Dermis microvascular lymphatic vessel endothelial cell (primary cell): ENCODE data around the gene SLC6A13. TPM values are rescaled to one million over a fixed set of nuclear protein-coding genes. Genes with fewer than 3 reads are reported as not detected.
A peak's percentile ranks its signal among the peaks of the same experiment; 100 is the strongest.

Source experiments
- DNase-seq, 2 donors: peaks; one replicate each; pipeline versions ENCODE4 v3.0.0 to v3.0.0-alpha.2; 2010; ENCODE audit warnings: low read depth in 2 of 2
- total RNA-seq: library from RNA; depleted of rRNA; stranded (reverse); fragments of >200 nt; gene quantifications from 2 replicates; pipeline ENCODE4 v1.2.1, GENCODE V29; 2014

Gene SLC6A13
- total RNA-seq, 1 donor from 2014 or later: 0.13 TPM

DNA sequence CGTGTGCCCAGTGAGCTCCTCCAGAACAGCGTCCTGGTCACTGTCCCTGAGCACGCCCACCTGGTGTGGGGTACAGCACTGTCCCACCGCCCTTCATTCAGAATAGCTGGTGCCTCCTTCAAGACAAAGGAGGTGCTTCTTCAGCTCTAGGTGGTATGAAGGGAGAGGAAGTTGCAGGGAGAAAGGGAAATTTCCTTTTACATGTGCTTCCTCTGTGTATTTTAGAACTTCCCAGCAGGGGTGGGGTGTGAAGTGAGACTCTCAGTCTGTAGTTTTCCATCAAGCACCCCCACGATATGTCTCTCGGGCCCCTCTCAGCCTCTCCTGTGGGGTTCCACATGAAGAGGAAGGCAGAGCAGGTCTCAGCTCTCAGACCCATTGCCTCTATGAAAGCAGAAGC lies 47.5 kb downstream of the SLC6A13 start:
- DNase-seq: no peak

DNA sequence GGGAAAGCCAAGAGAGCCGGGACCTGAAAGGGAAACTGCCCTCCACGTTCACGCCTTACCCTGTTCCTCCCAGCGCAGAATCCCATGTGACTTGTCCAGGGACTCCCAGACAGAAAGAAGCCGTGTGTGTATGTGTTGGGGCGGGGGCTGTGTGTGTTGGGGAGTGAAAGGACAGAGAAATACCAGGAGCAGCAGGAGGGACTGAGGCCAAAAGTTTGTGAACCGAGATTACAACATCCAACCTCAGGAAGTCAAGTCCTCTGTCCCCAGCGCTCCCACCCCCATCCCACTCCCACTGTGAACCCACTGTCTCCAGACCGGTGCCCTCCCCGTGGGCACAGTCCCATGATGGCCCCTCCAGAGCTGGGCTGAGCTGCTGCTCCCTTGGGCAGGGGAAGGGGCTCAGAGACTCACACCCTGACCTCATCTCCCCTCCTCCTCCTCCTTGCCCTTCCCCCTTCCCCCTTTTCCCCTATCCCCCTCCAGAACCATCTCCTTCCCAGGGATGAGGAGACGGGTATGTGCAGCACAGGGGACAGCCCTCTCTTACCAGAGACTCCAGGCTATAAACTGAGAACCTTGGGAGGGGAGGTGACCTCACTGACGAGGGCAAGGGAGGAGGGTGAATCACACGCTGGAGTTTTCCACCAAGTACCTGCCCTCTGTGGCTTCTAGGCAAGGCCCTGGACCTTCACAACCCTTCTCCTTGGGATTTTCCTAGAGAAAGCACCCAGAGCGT lies 48.5 kb downstream of the SLC6A13 start, which contains the start of gene SLC6A12:
Gene SLC6A12, minus strand, starts transcription at position 155 of the 739 bp plus-strand sequence. CDS start 4,171 bp downstream, outside the sequence.
- DNase-seq: no peak

DNA sequence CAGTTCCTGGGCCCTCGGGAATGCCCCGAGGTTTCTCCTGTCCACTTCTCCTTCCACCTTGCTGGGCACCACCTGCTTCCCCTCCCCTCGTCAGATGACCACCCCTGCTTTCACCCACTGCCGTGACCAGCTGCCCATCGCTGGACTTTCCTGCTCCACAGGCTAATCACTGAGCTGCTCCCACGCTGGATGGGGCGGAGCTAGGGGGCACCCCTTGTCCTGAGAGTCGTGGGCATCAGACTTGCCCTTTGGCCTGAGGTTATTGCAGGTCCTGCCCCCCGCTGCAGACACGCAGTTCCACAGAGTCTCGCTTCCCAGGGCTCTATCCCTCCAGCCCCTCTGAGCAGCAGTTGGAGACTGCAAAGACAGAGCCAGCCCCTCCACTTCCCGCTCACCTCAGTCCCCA lies 49.1 kb downstream of the SLC6A13 start:
- no peak for DNase-seq

DNA sequence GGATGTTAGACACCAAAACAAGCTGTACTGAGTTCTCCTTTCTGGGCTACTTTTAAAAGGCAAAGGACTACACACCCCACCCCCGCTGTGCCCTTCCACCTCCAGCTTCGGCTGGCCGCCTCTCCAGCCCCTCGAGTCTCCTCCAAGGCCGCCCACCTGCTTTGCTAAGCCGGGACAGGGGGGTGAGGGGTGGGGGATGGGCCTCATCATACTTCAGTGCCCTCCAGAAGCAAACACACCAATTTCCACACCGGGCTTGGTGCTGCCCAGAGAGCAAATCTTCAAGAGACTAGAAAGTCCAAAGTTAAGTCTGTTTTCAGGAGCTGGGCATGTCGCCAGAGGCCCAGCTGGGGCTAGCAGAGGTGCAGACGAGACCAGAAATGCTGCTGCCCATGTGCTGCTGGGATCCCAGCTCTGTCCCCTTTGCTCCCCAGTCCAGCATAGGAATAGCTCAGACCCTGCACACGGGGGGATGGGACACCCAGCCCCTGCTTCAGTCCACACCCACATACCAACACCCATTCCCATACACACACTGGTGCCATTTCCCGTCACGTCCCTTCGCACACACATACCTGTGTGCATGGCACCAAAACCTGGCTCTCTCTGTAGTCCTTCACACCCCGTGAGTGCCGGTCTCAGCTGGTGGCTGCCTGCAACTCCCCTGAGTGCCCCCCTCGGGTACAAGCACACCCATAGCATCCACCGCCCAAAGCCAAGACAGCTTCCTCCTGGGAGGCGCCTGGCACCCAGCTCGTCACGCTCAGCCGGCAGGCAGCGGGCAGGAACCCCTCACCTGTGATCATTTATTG lies 49.7 kb downstream of the SLC6A13 start:
- no peak for DNase-seq

DNA sequence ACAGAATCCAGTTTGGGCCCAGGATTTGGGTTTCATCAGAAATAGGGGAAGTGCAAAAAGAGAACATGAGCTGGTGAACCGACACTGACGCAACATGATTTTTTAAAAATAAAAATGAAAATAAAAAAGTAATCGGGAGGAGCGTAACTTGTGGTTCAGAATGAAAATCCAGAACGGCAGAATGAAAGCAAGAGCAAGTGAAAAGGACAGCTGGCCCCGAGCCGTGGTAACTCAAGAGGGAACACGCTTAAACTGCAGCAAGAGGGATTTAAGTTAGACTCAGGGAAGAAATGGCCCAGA lies 50.3 kb downstream of the SLC6A13 start:
- DNase-seq: no peak

DNA sequence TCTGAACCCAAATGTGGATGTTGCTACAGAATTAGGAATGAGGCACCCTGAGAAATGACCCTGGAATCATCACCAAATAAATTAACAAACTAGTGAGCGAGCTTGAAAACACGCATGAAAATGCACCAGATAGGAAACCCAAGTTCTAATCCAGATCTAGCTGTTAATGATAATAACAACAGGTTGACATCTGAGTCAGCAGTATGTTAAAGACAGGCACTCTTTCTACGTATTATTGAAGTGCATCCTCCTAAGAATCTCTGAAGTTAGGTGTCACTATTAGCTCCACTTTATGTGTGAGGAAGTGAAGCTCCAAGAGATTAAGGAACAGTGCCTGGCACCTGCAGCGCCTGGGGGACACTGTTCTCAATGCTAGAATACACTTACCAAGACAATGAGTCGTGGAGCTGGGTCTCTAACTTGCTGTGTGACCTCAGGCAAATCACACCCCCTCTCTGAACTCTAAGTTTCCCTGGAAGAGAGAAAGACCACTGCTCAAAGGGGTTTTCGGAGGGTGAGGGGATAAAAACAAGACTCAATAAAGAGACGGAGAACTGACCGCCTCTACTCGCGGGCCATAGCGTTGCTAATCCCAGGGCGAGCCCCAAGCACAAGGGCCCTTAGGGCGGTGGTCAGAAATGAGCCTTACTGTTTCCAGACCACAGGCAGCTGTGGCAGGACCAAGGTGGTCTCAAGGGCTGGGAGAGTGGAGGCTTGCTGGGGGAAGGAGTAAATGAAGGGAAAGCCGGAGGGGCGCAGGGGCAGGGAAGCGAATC lies 50.8 kb downstream of the SLC6A13 start:
- DNase-seq: no peak

DNA sequence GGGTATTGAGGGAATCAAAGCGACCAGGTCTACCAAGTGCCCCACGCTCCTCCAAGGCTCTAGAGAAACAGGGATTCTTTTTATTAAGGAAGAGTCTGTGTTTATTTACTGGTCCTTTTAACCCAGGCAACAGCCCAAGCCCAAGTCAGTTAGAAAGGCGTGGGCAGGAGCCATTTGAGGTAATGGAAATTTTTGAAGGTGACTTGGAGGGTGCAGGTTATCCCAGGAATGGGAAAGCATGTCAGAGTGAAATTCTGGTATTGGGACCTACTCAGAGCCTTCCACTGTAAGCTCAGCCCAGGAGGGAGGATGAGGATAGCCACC lies 51.5 kb downstream of the SLC6A13 start:
- DNase-seq: no peak

DNA sequence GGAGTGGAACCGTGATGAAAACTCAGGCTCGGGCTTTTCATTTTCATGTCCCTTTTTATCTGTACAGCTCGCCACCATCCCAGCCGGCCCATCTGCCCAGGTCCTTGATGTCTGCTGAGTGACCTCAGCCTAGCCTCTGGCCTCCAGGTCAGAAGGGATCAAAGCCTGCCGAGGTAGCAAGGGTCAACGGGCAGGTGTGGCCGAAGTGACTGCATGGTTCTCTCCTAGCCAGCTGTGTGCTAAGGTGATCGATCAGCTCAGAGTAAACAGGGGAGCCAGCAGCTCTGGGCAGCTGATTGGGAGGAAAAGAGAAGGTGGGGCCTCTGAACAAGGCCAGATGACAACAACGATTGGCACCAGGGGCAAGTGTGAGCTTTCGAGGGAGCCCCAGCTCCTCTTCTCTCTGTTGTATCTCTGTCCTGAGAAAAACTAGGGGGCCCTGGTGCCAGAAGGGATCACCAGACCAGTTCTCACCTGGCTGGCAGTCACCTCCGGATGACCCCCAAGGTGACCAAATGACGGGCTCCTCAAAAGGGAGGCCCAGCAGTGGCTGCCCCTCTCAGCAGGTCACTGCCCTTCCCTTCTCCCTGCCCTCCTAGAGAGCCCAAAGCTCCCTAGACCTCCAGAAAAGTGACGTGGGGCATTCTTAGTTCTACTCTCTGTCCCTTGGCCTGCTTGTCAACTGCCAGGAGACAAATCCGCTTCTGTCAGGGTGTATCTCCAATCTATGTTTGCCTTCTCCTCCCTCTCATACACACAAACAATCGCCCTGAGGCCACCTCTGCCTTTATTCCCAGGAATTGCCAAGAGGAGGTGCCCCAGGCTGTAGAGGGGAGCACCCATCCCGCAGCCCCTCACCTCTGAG lies 52.1 kb downstream of the SLC6A13 start:
- DNase-seq: no peak

DNA sequence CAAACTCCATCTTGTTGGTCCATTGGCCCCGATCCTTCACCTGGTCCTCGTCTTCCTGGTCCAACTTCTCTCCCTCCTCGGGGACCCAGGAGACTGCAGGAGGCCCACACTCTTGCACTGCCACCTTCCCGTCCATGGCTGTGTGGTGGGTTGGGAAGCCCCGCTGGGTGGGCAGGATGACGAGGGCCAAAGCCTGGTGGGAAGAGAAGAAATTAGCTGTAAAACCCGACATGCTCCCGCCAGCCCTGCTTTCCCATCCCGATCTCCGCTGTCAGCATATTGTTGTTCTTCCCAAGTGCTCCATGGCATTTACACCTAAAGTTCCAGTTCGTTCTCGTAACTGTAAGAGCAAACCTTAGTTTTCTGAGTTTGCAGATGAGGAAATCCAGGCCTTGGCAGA lies 52.8 kb downstream of the SLC6A13 start:
- DNase-seq: no peak

DNA sequence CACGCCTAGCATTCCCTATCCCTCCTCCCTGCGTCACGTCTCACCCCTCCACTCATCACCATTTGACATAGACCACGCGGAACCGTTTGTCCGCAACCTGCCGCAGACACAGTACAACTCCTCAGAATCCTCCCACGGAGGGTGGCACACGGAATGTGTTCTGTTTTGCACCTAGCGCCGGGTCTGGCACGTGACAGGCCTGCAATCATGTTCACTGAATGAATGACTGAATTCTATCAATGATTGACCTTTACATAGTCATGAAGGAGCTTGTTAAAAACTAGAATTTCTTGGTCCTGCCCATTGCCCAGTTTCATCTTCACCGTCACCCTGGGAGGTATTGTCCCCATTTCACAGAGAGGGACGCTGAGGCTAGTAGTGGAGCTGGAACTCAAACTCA lies 53.4 kb downstream of the SLC6A13 start:
- DNase-seq: no peak

DNA sequence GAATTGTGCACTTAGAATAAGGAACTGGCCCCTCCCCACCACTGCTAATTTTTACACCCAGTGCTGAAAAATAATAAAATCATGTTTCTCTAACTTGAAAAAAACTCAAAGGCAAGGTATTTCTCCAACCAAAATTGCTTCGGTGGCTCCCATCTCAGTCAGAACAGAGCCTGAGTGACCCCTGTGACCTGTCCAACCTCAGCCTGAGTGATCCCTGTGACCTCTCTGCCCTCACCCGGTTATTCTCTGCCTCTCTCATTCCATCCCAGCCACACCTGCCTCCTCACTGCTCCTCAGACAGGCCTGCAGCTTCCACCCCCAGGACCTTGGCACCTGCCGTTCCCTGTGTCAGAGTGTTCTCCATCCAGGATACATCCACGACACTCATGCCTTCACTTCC lies 53.8 kb downstream of the SLC6A13 start:
- DNase-seq: no peak

DNA sequence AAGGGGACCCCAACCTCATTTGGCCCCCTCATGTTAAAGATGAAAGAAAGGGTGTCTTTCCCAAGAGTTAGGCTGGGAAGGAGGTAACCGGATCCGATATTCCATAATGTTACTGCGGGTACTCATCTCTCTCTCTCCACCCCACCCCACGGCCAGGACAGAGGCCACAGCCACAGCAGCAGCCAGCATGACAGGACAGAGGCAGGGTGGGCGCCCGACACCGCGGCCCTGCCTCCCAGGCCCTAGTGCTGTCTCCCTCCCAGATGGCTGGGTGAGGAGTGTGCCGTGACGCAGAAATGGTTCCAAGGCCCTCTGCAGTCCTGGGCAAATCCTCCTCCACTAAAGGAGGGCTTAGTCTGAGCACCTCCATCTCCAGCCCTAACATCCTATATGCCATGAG lies 54.8 kb downstream of the SLC6A13 start:
- DNase-seq: no peak

DNA sequence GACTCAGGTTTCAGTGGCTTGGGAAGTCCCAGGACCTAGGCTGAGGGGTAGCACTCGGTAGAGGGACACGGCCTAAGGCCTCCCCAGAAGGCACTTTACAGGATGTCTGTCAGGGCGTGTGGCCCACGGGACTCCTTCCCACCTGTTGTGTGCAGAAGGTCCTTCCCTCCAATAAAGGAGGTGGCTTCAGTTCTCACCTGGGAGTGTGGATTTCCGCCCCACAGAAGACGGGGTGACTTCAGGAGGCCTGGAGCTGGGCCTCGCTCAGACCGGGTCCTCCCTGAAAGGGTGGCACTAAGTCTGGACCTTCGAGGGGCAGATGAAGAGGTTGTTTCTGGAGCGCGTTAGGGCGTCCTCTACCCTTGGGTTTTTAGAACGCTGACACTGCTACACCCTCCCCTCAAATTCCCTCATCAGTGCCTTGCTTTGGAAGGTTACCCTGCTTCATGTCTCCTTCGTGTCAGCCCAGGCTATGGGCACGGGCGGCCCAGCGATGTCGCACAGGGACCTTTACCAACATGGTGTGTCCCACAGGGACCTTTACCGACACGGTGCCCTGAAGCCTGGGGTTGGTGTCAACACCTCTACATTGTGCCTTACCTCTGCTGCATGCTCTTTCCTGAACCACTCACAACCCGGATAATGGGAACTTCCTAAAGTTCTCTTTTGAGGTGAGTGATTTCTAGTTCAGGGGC lies 55.7 kb downstream of the SLC6A13 start:
- no peak for DNase-seq

DNA sequence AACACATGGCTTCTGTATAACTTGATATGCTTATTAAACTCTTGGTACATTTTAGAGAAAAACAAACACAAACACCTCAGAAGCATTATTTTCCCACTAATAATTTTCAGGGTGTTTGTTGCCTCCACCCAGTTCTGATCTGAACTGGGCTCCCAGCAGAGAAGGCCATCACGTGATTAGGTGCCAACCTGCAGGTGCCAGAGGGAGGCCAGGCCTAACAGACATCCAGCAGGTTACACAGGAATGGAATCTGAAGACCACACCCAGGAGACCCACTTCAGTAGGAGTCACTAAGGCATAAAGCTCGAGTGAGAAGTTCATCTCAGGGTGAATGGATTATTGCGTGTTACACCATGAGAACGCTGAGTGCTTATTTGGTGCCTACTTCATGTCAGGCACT lies 57.6 kb downstream of the SLC6A13 start:
- DNase-seq: no peak

DNA sequence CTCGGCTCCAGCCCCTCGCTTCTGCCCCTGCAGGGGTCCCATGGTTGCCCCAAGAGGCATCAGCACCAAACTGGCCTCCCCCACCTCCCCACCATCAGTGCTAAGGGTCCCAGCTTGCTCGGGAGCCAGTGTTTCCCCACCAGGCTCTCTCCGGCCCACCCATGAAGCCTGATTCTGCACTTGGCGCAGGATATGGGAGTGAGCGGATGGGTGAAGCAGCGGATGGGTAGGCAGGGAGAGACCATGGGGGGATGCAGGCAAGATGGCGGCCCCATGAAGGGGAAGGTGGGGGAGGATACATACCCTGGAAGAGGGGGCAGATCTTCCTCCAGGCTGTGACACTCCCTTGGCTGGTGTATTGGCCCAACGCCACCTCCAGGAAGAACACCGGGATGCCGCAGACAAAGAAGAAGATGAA lies 58.4 kb downstream of the SLC6A13 start:
- no peak for DNase-seq

DNA sequence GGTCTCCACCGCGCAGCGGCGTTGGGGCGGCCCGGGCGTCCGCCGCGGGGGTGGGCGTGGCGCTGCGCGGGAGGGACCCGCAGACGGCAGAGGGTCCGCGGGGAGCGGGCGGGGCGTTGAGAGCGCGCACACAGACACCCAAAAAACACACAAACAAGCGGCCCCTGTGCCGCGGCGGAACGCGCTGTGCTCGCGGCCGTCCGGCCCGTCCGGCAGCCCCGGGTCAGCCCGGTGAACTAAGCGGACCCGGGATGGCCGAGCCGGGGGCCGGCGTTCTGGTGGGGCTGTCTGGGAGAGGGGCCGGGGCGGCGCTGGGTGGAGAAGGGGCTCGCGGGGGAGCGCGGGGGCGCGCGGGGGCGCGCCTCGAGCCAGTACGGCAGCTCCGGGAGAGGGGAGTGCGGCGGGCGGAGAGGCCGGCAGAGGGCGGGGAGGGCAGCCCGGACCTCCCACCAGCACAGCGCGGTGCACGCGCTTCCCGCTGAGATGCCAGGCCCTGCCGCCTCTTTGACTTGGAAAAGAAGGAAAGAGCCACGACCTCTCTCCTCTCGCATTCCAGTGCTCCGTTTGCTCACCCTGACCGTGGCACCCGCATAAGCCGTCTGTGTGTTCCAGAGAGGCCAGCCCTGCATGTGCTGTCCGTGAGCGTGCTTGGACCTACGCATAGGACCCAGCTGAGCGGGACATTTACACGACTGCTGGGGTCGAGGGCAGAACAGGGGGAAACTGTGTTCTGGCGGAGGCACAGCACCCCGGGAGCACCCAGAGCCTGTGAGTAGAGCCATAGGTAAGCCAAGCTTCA lies 59.0 kb downstream of the SLC6A13 start:
- peak in 1 of 2 donors; percentile 13 for DNase-seq

DNA sequence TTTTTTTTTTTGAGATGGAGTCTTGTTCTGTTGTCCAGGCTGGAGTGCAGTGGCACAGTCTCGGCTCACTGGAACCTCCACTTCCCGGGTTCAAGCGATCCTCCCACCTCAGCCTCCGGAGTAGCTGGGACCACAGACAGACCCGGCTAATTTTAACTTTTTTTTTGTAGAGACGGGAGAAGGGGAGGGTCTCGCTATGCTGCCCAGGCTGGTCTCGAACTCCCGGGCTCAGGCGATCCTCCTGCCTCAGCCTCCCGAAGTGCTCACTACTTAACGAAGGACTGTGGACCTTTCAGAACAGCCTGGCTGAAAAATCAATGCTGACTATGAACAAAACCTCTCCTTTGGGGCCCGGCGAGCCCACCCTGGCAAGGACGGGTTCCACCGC lies 59.6 kb downstream of the SLC6A13 start:
- no peak for DNase-seq

DNA sequence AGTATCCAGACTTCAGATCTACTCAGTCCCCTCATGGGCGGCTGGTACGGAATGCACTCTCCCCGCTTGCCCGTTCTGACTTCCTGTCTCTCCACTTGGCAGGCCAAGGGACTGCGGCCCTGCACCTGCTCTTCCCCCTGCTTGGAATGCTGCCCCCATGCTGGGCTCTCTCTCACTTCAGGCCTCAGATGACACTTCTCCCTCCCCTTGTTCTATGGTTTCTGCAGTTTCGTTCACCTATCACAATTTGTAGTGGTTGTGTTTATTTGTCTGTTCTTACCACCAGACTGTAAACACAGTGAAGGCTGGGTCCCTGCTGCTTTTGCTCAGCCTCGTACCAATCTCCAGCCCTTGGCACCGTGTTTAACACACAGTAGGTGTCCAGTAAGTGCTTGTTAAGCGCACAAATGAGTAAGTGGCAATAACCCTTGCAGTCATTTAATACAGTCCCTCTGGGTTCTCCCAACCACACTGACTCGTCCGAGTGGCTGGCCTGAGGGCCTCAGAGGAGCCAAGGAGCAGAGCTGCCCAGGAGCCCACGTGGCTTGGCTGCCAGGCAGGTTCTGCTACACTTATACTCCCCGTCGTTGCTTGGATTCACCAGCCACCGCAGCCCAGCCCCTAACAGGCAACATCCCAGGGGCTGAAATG lies 60.4 kb downstream of the SLC6A13 start:
- DNase-seq: no peak

DNA sequence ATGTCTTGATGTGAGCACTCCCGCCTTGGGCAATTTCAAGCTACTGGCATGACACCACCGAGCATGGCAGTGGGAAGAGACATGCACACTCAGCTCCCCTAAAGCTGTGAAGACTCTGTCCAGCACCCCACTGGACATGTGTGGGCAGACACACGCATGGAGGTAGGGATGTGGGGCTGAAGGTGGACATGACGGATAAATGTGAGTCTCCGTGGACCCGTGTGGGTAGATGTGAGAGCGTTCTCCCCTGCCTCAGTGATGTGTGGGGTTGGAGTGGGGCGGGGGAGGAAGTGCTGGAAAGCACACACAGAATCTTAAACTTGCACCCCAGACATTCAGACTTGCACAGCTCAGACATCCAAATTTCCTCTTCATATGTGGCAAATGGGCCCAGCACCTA lies 61.3 kb downstream of the SLC6A13 start:
- DNase-seq: no peak

DNA sequence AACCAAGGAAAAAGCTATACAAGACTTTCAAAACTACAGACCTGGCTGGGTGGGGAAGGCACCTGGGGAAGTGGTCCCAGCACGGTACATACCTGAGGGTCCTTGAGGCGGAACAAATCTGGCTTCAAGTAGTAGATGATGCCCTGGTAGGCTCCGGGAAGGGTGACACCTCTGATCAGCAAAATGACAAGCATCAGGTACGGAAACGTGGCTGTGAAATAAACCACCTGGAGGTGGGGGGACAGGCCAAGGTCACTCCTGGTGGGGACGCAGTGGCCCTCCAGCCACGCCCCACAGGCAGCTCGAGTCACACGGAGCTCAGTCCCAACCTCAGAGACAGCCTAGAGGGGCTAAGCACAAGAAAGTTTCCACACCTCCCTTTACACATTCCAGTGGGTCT lies 63.9 kb downstream of the SLC6A13 start:
- no peak for DNase-seq
